ENCODE measurements around the gene SSTR3. TPM values are rescaled to one million over a fixed set of nuclear protein-coding genes. Genes with fewer than 3 reads are reported as not detected.
A peak's percentile ranks its signal among the peaks of the same experiment; 100 is the strongest.

The SSTR3 gene
- total and polyA plus RNA-seq, 2 of the 13 experiments (the other 11 are each of a cell fraction or from before 2014, with no cell fraction given), result 0.08 to 0.64 TPM

DNA sequence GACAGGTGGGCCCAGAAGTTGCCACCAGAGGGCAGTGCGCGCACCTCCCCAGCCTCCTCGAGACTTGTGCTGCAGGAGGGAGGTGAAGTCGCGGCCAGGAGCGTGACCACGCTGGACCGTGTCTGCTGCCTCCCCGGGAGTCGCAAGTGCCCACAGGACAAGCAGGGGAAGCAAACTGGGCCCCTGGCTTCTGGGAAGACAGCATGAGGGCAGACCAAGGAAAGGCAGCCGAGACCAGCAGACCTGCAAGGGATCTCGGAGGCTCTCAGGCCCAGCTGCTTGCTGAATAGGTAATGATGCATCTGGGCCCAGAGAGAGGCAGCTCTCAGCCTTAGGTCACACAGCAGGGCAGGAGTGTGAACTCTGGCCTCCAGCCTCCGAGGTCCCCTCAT, 45.6 kb downstream of the SSTR3 start (continued):
- no peak for TF ChIP-seq CBX2 (IDR thresholded peaks at IDR 0.05; ENCODE audit: low read depth, low read length)
- TF ChIP-seq CBX2 (CRISPR knock-in tag; IDR thresholded peaks at IDR 0.05; ENCODE audit: low read depth), result no peak
- TF ChIP-seq ONECUT2 (CRISPR knock-in tag; IDR thresholded peaks at IDR 0.05), result no peak
- no peak for TF ChIP-seq ZNF3 (CRISPR knock-in tag; IDR thresholded peaks at IDR 0.05)
- no peak for TF ChIP-seq SMAD9 (CRISPR knock-in tag; IDR thresholded peaks at IDR 0.05)
- no peak for TF ChIP-seq HHEX (CRISPR knock-in tag; IDR thresholded peaks at IDR 0.05)
- no peak for TF ChIP-seq ZNF33A (CRISPR knock-in tag; IDR thresholded peaks at IDR 0.05; ENCODE audit: borderline replicate concordance)
- TF ChIP-seq POLR2A (IDR thresholded peaks at IDR 0.05; ENCODE audit: insufficient read depth in 1 of 2, low read depth in 2 of 2, low read length in 2 of 2), result no peak
- peak; percentile 31; the same call in 1 of the 2 replicates for TF ChIP-seq TFAP4 (IDR thresholded peaks at IDR 0.05; ENCODE audit: borderline replicate concordance, low read depth)
- TF ChIP-seq FOSL2 (CRISPR knock-in tag; IDR thresholded peaks at IDR 0.05), result 0 out of 2 replicates have a peak, but pooled peaks have one; percentile 29
- no peak for TF ChIP-seq NR0B2 (CRISPR knock-in tag; IDR thresholded peaks at IDR 0.05)
- no peak for TF ChIP-seq ELF4 (CRISPR knock-in tag; IDR thresholded peaks at IDR 0.05; ENCODE audit: borderline replicate concordance)
- no peak for TF ChIP-seq TBP (CRISPR knock-in tag; IDR thresholded peaks at IDR 0.05)
- no peak for TF ChIP-seq KLF9 (CRISPR knock-in tag; IDR thresholded peaks at IDR 0.05; ENCODE audit: low read depth)
- TF ChIP-seq, protein P1, sequence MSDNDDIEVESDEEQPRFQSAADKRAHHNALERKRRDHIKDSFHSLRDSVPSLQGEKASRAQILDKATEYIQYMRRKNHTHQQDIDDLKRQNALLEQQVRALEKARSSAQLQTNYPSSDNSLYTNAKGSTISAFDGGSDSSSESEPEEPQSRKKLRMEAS (IDR thresholded peaks at IDR 0.05), result peak; percentile 60; the same call in 1 of the 2 replicates
- TF ChIP-seq RFX1 (IDR thresholded peaks at IDR 0.05), result no peak
- TF ChIP-seq, protein P2, sequence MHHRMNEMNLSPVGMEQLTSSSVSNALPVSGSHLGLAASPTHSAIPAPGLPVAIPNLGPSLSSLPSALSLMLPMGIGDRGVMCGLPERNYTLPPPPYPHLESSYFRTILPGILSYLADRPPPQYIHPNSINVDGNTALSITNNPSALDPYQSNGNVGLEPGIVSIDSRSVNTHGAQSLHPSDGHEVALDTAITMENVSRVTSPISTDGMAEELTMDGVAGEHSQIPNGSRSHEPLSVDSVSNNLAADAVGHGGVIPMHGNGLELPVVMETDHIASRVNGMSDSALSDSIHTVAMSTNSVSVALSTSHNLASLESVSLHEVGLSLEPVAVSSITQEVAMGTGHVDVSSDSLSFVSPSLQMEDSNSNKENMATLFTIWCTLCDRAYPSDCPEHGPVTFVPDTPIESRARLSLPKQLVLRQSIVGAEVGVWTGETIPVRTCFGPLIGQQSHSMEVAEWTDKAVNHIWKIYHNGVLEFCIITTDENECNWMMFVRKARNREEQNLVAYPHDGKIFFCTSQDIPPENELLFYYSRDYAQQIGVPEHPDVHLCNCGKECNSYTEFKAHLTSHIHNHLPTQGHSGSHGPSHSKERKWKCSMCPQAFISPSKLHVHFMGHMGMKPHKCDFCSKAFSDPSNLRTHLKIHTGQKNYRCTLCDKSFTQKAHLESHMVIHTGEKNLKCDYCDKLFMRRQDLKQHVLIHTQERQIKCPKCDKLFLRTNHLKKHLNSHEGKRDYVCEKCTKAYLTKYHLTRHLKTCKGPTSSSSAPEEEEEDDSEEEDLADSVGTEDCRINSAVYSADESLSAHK (CRISPR knock-in tag; IDR thresholded peaks at IDR 0.05; ENCODE audit: borderline replicate concordance), result no peak
- TF ChIP-seq, protein P3, sequence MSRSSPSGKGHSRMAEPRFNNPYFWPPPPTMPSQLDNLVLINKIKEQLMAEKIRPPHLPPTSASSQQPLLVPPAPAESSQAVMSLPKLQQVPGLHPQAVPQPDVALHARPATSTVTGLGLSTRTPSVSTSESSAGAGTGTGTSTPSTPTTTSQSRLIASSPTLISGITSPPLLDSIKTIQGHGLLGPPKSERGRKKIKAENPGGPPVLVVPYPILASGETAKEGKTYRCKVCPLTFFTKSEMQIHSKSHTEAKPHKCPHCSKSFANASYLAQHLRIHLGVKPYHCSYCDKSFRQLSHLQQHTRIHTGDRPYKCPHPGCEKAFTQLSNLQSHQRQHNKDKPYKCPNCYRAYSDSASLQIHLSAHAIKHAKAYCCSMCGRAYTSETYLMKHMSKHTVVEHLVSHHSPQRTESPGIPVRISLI (CRISPR knock-in tag; IDR thresholded peaks at IDR 0.05; ENCODE audit: borderline replicate concordance), result no peak
- peak; percentile 75 for TF ChIP-seq ZMYM3 (CRISPR knock-in tag; IDR thresholded peaks at IDR 0.05)
- TF ChIP-seq THYN1 (CRISPR knock-in tag; IDR thresholded peaks at IDR 0.05; ENCODE audit: borderline replicate concordance, low read depth), result no peak
- TF ChIP-seq, protein P4, sequence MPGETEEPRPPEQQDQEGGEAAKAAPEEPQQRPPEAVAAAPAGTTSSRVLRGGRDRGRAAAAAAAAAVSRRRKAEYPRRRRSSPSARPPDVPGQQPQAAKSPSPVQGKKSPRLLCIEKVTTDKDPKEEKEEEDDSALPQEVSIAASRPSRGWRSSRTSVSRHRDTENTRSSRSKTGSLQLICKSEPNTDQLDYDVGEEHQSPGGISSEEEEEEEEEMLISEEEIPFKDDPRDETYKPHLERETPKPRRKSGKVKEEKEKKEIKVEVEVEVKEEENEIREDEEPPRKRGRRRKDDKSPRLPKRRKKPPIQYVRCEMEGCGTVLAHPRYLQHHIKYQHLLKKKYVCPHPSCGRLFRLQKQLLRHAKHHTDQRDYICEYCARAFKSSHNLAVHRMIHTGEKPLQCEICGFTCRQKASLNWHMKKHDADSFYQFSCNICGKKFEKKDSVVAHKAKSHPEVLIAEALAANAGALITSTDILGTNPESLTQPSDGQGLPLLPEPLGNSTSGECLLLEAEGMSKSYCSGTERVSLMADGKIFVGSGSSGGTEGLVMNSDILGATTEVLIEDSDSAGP (CRISPR knock-in tag; IDR thresholded peaks at IDR 0.05; ENCODE audit: borderline replicate concordance), result peak; percentile 77
- TF ChIP-seq ZNF841 (CRISPR knock-in tag; IDR thresholded peaks at IDR 0.05; ENCODE audit: borderline replicate concordance), result no peak
- no peak for TF ChIP-seq CEBPB (IDR thresholded peaks at IDR 0.05; ENCODE audit: borderline replicate concordance, low read depth, low read length)
- TF ChIP-seq DR1 (CRISPR knock-in tag; IDR thresholded peaks at IDR 0.05), result no peak
- TF ChIP-seq MAFF (IDR thresholded peaks at IDR 0.05; ENCODE audit: low read depth, low read length), result no peak
